HepG2 (cell line): ENCODE measurements around the gene RAB17. TPM values are rescaled to one million over a fixed set of nuclear protein-coding genes. Genes with fewer than 3 reads are reported as not detected.
A peak's percentile ranks its signal among the peaks of the same experiment; 100 is the strongest.

ENCODE experiments used
- ARHGAP35 ChIP-seq: sonication (generic); formaldehyde crosslinking; IDR thresholded peaks from 2 replicates; pipeline ENCODE4 v1.9.0; 2022; ENCODE audit warnings: mild to moderate bottlenecking, inconsistent platforms, moderate library complexity, missing genetic modification reagents, borderline replicate concordance
- FOXA1 ChIP-seq, 2 experiments: fragments of 450-650 bp in 1 of 2; sonication (generic) in 1 of 2; formaldehyde crosslinking in 1 of 2; IDR thresholded peaks; 2 replicates each; pipeline versions ENCODE4 v1.4.0 to v1.6.1; 2016 to 2020; ENCODE audit warnings: missing genetic modification reagents in 1 of 2
- HOXD1 ChIP-seq: sonication (generic); formaldehyde crosslinking; IDR thresholded peaks from 2 replicates; pipeline ENCODE4 v1.5.0; 2020; ENCODE audit warnings: missing genetic modification reagents
- KIAA2018 ChIP-seq: sonication (generic); formaldehyde crosslinking; IDR thresholded peaks from 2 replicates; pipeline ENCODE4 v1.5.0; 2020; ENCODE audit warnings: mild to moderate bottlenecking, missing genetic modification reagents, borderline replicate concordance
- MXD3 ChIP-seq: IDR thresholded peaks from 2 replicates; pipeline ENCODE4 v1.6.1; 2016; ENCODE audit warnings: mild to moderate bottlenecking, missing biosample characterization, missing genetic modification reagents
- RBAK ChIP-seq: sonication (generic); formaldehyde crosslinking; IDR thresholded peaks from 2 replicates; pipeline ENCODE4 v1.5.1; 2020; ENCODE audit warnings: mild to moderate bottlenecking, missing genetic modification reagents
- STAT6 ChIP-seq: sonication (generic); formaldehyde crosslinking; IDR thresholded peaks from 2 replicates; pipeline ENCODE4 v1.4.0; 2020; ENCODE audit warnings: missing genetic modification reagents, mild to moderate bottlenecking, borderline replicate concordance
- ZBTB21 ChIP-seq: sonication (generic); formaldehyde crosslinking; IDR thresholded peaks from 2 replicates; pipeline ENCODE4 v1.4.0; 2020; ENCODE audit warnings: missing genetic modification reagents
- ZNF432 ChIP-seq: sonication (generic); formaldehyde crosslinking; IDR thresholded peaks from 2 replicates; pipeline ENCODE4 v1.5.0; 2020; ENCODE audit warnings: missing genetic modification reagents, mild to moderate bottlenecking, borderline replicate concordance
- ZNF44 ChIP-seq: sonication (generic); formaldehyde crosslinking; IDR thresholded peaks from 2 replicates; pipeline ENCODE4 v1.5.1; 2020; ENCODE audit warnings: mild to moderate bottlenecking, missing genetic modification reagents
- ZNF513 ChIP-seq: sonication (generic); formaldehyde crosslinking; conservative IDR thresholded peaks from 2 replicates; pipeline ENCODE4 v1.5.0; 2020; ENCODE audit warnings: missing genetic modification reagents
- ZNF589 ChIP-seq: sonication (generic); formaldehyde crosslinking; conservative IDR thresholded peaks from 2 replicates; pipeline ENCODE4 v1.8.0; 2022; ENCODE audit warnings: mild to moderate bottlenecking, moderate library complexity, missing genetic modification reagents
- ZNF615 ChIP-seq: sonication (generic); formaldehyde crosslinking; IDR thresholded peaks from 2 replicates; pipeline ENCODE4 v1.5.0; 2020; ENCODE audit warnings: mild to moderate bottlenecking, missing genetic modification reagents, borderline replicate concordance
- ZNF644 ChIP-seq: IDR thresholded peaks from 2 replicates; pipeline ENCODE4 v1.6.1; 2016; ENCODE audit warnings: low read depth
- ZNF670 ChIP-seq: sonication (generic); formaldehyde crosslinking; IDR thresholded peaks from 2 replicates; pipeline ENCODE4 v1.8.0; 2022; ENCODE audit warnings: mild to moderate bottlenecking, missing genetic modification reagents, borderline replicate concordance
- ZZZ3 ChIP-seq: sonication (generic); formaldehyde crosslinking; IDR thresholded peaks from 2 replicates; pipeline ENCODE4 v1.4.0; 2020; ENCODE audit warnings: missing genetic modification reagents, mild to moderate bottlenecking, borderline replicate concordance
- polyA plus RNA-seq, 8 experiments: library from polyadenylated mRNA; depleted of rRNA in 3 of 8; stranded (reverse) in 7 of 8; unstranded in 1 of 8; fragments of >200 nt; fragmentation: Illumina TruSeq in 4 of 8; extraction: Trizol in 4 of 8; gene quantifications; 2 replicates each; pipeline versions ENCODE4 v1.2.1 to v1.2.3, GENCODE V29; 2011 to 2016; ENCODE audit warnings: low read depth in 4 of 8, missing spikeins in 1 of 8, mixed read lengths in 1 of 8; ENCODE audit not compliant: insufficient read depth in 1 of 8
- total RNA-seq, 5 experiments: library from RNA; depleted of rRNA; stranded (reverse); fragments of >200 nt; fragmentation: Illumina TruSeq; extraction: Trizol; gene quantifications; 2 replicates each; pipeline ENCODE4 v1.2.3, GENCODE V29; 2016; ENCODE audit warnings: low read depth in 1 of 5

RAB17 gene
- total and polyA plus RNA-seq, 2 of the 13 experiments (the other 11 are each of a cell fraction or from before 2014, with no cell fraction given): 68.0 to 124 TPM

- no peak for TF ChIP-seq ZNF432 (CRISPR knock-in tag)
- TF ChIP-seq FOXA1 (IDR thresholded peaks at IDR 0.05): no peak
- no peak for TF ChIP-seq FOXA1 (CRISPR knock-in tag; IDR thresholded peaks at IDR 0.05)
- TF ChIP-seq ZNF644: no peak
- TF ChIP-seq ZNF670 (CRISPR knock-in tag): 0 out of 2 replicates have a peak, but pooled peaks have one; percentile 59
- TF ChIP-seq ZNF44 (CRISPR knock-in tag): no peak
- no peak for TF ChIP-seq KIAA2018 (CRISPR knock-in tag)
- no peak for TF ChIP-seq ZNF589 (CRISPR knock-in tag)
- TF ChIP-seq ZZZ3 (CRISPR knock-in tag): no peak
- TF ChIP-seq HOXD1: no peak
- no peak for TF ChIP-seq ARHGAP35 (CRISPR knock-in tag)
- no peak for TF ChIP-seq RBAK
- no peak for TF ChIP-seq MXD3 (CRISPR knock-in tag)
- TF ChIP-seq ZNF513: no peak
- no peak for TF ChIP-seq STAT6
- TF ChIP-seq ZNF615 (CRISPR knock-in tag): no peak
- 0 out of 2 replicates have a peak, but pooled peaks have one; percentile 27 for TF ChIP-seq ZBTB21 (CRISPR knock-in tag)
Observed at GRCh38 chr2:237551071-237551574, 39.4 kb downstream of the RAB17 start (continued).
